Astrocyte (in vitro differentiated cells and primary cell): ENCODE data around the gene SREBF2. TPM values are rescaled to one million over a fixed set of nuclear protein-coding genes. Genes with fewer than 3 reads are reported as not detected.

Experiments used
- DNase-seq: peaks from one replicate; pipeline ENCODE4 v3.0.0-alpha.2; 2010; ENCODE audit warnings: low read depth
- FAIRE-seq: peaks from 2 replicates; lab custom pipeline; 2011; peaks lifted over from hg19 to GRCh38; lab: Jason Lieb, UNC
- H2AFZ ChIP-seq: 2 replicates; pipeline ENCODE4 v1.6.0; 2012; ENCODE audit warnings: low read depth, low read length, inconsistent platforms
- H3K27ac ChIP-seq: 2 replicates; pipeline ENCODE4 v1.5.1; 2011; ENCODE audit warnings: low read depth, low read length, inconsistent platforms
- H3K27me3 ChIP-seq: 2 replicates; pipeline ENCODE4 v1.6.0; 2011; ENCODE audit warnings: low read length, inconsistent platforms; ENCODE audit not compliant: insufficient read depth
- H3K36me3 ChIP-seq: 2 replicates; pipeline ENCODE4 v1.5.1; 2011; ENCODE audit warnings: low read length, inconsistent platforms; ENCODE audit not compliant: insufficient read depth
- H3K4me1 ChIP-seq: 2 replicates; pipeline ENCODE4 v1.5.1; 2011; ENCODE audit warnings: low read length, inconsistent platforms; ENCODE audit not compliant: insufficient read depth
- H3K4me2 ChIP-seq: 2 replicates; pipeline ENCODE4 v1.6.0; 2012; ENCODE audit warnings: low read length, inconsistent platforms
- H3K4me3 ChIP-seq: 2 replicates; pipeline ENCODE4 v1.5.1; 2011; ENCODE audit warnings: low read depth, mild to moderate bottlenecking, low read length, inconsistent platforms; ENCODE audit not compliant: insufficient read depth
- H3K79me2 ChIP-seq: 2 replicates; pipeline ENCODE4 v1.6.0; 2012; ENCODE audit warnings: mild to moderate bottlenecking, low read length, inconsistent platforms; ENCODE audit not compliant: insufficient read depth
- H3K9ac ChIP-seq: 2 replicates; pipeline ENCODE4 v1.6.0; 2012; ENCODE audit warnings: mild to moderate bottlenecking, low read length, inconsistent platforms
- H3K9me3 ChIP-seq: 2 replicates; pipeline ENCODE4 v1.5.1; 2012; ENCODE audit warnings: low read depth, mild to moderate bottlenecking, low read length, inconsistent platforms; ENCODE audit not compliant: insufficient read depth
- H4K20me1 ChIP-seq: 2 replicates; pipeline ENCODE4 v1.6.0; 2012; ENCODE audit warnings: low read length, inconsistent platforms; ENCODE audit not compliant: insufficient read depth
- H3K27ac Mint-ChIP-seq: one replicate; pipeline ENCODE4 v1.8.0; 2021; ENCODE audit warnings: mild to moderate bottlenecking, mixed read lengths; ENCODE audit not compliant: unreplicated experiment
- H3K27me3 Mint-ChIP-seq: one replicate; pipeline ENCODE4 v1.8.0; 2021; ENCODE audit warnings: low read depth, mixed read lengths; ENCODE audit not compliant: unreplicated experiment
- H3K36me3 Mint-ChIP-seq: one replicate; pipeline ENCODE4 v1.8.0; 2021; ENCODE audit warnings: low read depth, mixed read lengths; ENCODE audit not compliant: unreplicated experiment
- H3K4me1 Mint-ChIP-seq: one replicate; pipeline ENCODE4 v1.8.0; 2021; ENCODE audit warnings: low read depth, mixed read lengths; ENCODE audit not compliant: unreplicated experiment
- H3K4me3 Mint-ChIP-seq: one replicate; pipeline ENCODE4 v1.8.0; 2021; ENCODE audit warnings: mild to moderate bottlenecking, moderate library complexity, mixed read lengths; ENCODE audit not compliant: unreplicated experiment
- H3K9me3 Mint-ChIP-seq: one replicate; pipeline ENCODE4 v1.8.0; 2021; ENCODE audit warnings: mild to moderate bottlenecking, mixed read lengths; ENCODE audit not compliant: unreplicated experiment
- EZH2 ChIP-seq: IDR thresholded peaks from 2 replicates; pipeline ENCODE4 v1.6.1; 2012; ENCODE audit warnings: mild to moderate bottlenecking, low read length, inconsistent platforms; ENCODE audit not compliant: insufficient read depth
- total RNA-seq: library from RNA; stranded (reverse); gene quantifications from 2 replicates; pipeline ENCODE4 v1.2.1, GENCODE V29; 2021
- TF ChIP-seq, protein P1 (sequence below): IDR thresholded peaks from 2 replicates; pipeline ENCODE4 v1.5.1; 2011; ENCODE audit warnings: low read depth, mild to moderate bottlenecking, inconsistent platforms, low read length, moderate library complexity; ENCODE audit not compliant: insufficient read depth

Gene SREBF2
- total RNA-seq, 1 donor from 2014 or later: 83.9 TPM

DNA sequence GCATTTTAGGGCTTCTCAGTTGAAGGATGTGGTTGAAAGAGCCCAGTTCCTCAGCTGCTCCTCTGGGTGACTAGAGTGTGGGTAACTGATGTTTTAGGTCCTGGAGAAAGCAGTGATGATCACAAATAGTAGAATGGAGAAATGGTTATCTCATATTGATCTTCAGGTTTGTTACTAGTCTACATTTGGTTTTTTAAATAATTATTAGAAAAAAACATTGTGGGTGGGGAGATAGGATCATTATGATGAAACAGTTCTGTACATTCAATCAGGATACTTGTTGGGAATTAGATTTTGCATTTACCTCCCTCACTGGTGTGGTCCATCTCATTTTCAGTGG is 24.9 kb downstream of the SREBF2 start:
- no peak for FAIRE-seq

DNA sequence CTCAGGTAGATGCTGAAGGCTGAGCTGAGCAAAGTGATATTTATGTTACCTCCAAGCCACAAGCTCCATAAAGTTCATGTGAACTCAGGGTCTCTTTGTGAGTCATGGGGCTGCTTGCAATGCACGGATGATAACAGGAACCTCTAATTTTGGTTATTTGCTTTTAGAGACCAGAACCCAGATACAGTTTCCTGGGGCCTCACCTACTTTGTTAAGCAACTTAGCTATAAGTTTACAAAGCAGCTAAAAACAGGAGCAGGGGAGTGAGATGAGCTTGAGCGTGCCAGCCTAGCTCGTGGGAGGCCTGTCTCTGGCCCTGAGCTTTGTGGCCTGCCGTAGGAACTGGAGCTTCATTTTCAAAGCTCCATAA is 29.2 kb downstream of the SREBF2 start:
- Histone ChIP-seq H3K4me1 (peaks cover 35% of the 10 kb centered on the region), H3K9me3 (no peaks in the 10 kb centered on the region), H3K4me3 (no peak overlapping the region), H3K9ac (peak overlapping the region; percentile 44), H3K27me3 (no peaks in the 10 kb centered on the region), H3K4me2 (peak overlapping the region; percentile 5), H4K20me1 (peaks cover 77% of the 10 kb centered on the region), H2AFZ (no peak overlapping the region), H3K79me2 (peaks cover 53% of the 10 kb centered on the region), H3K27ac (peak overlapping the region; percentile 16), H3K36me3 (peaks cover 2% of the 10 kb centered on the region)
- Mint-ChIP-seq H3K36me3 (peaks cover 5% of the 10 kb centered on the region), H3K27me3 (no peaks in the 10 kb centered on the region), H3K27ac (no peak overlapping the region), H3K9me3 (no peaks in the 10 kb centered on the region), H3K4me1 (peaks cover 38% of the 10 kb centered on the region), H3K4me3 (no peak overlapping the region)
- no peak for TF ChIP-seq EZH2
- TF ChIP-seq, protein P1, sequence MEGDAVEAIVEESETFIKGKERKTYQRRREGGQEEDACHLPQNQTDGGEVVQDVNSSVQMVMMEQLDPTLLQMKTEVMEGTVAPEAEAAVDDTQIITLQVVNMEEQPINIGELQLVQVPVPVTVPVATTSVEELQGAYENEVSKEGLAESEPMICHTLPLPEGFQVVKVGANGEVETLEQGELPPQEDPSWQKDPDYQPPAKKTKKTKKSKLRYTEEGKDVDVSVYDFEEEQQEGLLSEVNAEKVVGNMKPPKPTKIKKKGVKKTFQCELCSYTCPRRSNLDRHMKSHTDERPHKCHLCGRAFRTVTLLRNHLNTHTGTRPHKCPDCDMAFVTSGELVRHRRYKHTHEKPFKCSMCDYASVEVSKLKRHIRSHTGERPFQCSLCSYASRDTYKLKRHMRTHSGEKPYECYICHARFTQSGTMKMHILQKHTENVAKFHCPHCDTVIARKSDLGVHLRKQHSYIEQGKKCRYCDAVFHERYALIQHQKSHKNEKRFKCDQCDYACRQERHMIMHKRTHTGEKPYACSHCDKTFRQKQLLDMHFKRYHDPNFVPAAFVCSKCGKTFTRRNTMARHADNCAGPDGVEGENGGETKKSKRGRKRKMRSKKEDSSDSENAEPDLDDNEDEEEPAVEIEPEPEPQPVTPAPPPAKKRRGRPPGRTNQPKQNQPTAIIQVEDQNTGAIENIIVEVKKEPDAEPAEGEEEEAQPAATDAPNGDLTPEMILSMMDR: no peak
- DNase-seq (peak; percentile 24), FAIRE-seq (no peak)

More for the DNA sequence above, 24.9 kb downstream of the SREBF2 start:
- H3K9me3 Mint-ChIP-seq: no peaks in the 10 kb centered on the region
- no peak for TF ChIP-seq EZH2
- TF ChIP-seq, protein P1: no peak
- Histone ChIP-seq H3K9me3 (no peaks in the 10 kb centered on the region), H3K4me1 (peaks cover 35% of the 10 kb centered on the region), H3K27me3 (no peaks in the 10 kb centered on the region), H3K79me2 (peaks cover 62% of the 10 kb centered on the region), H3K4me2 (peak overlapping the region; percentile 25), H4K20me1 (peaks cover 72% of the 10 kb centered on the region), H3K27ac (no peak overlapping the region), H3K4me3 (no peak overlapping the region), H2AFZ (no peak overlapping the region), H3K36me3 (no peaks in the 10 kb centered on the region), H3K9ac (no peak overlapping the region)
- H3K4me3 Mint-ChIP-seq: no peak overlapping the region
- peaks cover 37% of the 10 kb centered on the region for H3K4me1 Mint-ChIP-seq
- H3K27me3 Mint-ChIP-seq: no peaks in the 10 kb centered on the region
- DNase-seq: no peak
- peaks cover 2% of the 10 kb centered on the region for H3K36me3 Mint-ChIP-seq
- peak overlapping the region; percentile 36 for H3K27ac Mint-ChIP-seq

DNA sequence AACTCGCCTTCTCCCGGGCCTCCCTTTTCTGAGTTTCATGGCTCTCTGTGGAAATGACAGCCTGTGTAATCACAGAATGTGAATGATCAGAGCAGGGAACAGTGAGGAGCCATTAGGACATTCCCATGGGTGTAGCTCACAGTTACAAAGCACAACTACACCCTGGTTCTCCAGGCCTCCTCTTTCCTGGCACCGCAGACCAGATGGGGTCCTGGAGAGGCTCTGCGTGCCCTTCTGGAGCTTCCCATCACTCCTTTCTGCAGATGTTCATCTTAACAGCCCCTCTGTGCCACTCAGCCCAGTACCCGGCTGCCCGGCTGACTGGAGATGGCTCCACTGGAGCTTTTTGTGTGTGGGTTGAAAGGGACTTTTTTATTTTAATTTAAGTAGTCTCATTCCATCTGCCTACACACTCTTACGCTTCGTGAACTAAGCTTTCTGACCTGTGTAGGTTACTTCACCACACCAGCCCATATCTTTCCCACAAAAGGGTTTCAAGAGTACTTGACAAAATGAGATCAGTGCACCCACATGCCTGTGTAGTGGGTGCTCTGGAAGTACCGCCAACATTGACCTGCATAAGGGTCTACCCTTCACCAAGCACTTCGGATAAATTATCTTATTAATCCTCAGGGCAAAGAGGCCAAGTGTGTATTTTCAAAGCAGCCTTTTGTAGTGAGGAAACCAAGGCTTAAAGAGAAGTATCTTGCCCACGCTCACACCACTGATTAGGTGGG is 29.8 kb downstream of the SREBF2 start:
- Mint-ChIP-seq H3K27me3 (no peaks in the 10 kb centered on the region), H3K4me1 (peaks cover 34% of the 10 kb centered on the region), H3K27ac (peak overlapping the region; percentile 41), H3K4me3 (no peak overlapping the region), H3K9me3 (no peaks in the 10 kb centered on the region), H3K36me3 (peaks cover 6% of the 10 kb centered on the region)
- H3K79me2 ChIP-seq: peaks cover 53% of the 10 kb centered on the region
- peaks cover 30% of the 10 kb centered on the region for H3K4me1 ChIP-seq
- TF ChIP-seq, protein P1: no peak
- TF ChIP-seq EZH2: no peak
- H3K36me3 ChIP-seq: peaks cover 2% of the 10 kb centered on the region
- FAIRE-seq (no peak), DNase-seq (peak; percentile 51)
- H3K4me2 ChIP-seq: peak overlapping the region; percentile 5
- H3K4me3 ChIP-seq: no peak overlapping the region
- H3K27ac ChIP-seq: peak overlapping the region; percentile 16
- H2AFZ ChIP-seq: no peak overlapping the region
- H3K9me3 ChIP-seq: no peaks in the 10 kb centered on the region
- H3K9ac ChIP-seq: peak overlapping the region; percentile 44
- H4K20me1 ChIP-seq: peaks cover 72% of the 10 kb centered on the region
- H3K27me3 ChIP-seq: no peaks in the 10 kb centered on the region
